ENCODE results near the gene IGFBP5.

- no peak for TF ChIP-seq CTCF (IDR thresholded peaks at IDR 0.05)
- TF ChIP-seq POLR2A (IDR thresholded peaks at IDR 0.05): no peak
Measured at GRCh38 chr2:216694826-216695217, 527 bp downstream of the IGFBP5 start.

All from lower leg skin (tissue), 3 donors.